Measurements from ENCODE around the gene ZBTB16. TPM values are rescaled to one million over a fixed set of nuclear protein-coding genes. Genes with fewer than 3 reads are reported as not detected.
A peak's percentile ranks its signal among the peaks of the same experiment; 100 is the strongest.

ZBTB16 gene
- total and polyA plus RNA-seq, 4 donors, result 21.4 to 224 (median 102) TPM

GRCh38 chr11:114138411-114138810 lies 78.9 kb downstream of the ZBTB16 start:
- Histone ChIP-seq H3K9ac (ENCODE audit: insufficient read depth in 1 of 2, low read length in 2 of 2) (no peak overlapping the region), H3K9me3 (ENCODE audit: control insufficient read depth in 4 of 4, insufficient read depth in 3 of 4, low read length in 3 of 4) (no peaks in the 10 kb centered on the region), H3K27me3 (ENCODE audit: control insufficient read depth in 3 of 3, insufficient read depth in 3 of 3, low read length in 2 of 3) (no peaks in the 10 kb centered on the region), H3K4me3 (no peak overlapping the region), H3K4me1 (ENCODE audit: control insufficient read depth in 5 of 5, insufficient read depth in 5 of 5, low read length in 5 of 5) (peaks cover 0 to 84% (median 17%) of the 10 kb centered on the region in 5 donors), H3K36me3 (ENCODE audit: control insufficient read depth in 4 of 4, insufficient read depth in 4 of 4, low read length in 4 of 4) (peaks cover 0 to 6% (median 0%) of the 10 kb centered on the region in 4 donors), H3K27ac (ENCODE audit: low read depth in 1 of 2, low read length in 1 of 2) (no peak overlapping the region)
- no peak for TF ChIP-seq CTCF (IDR thresholded peaks at IDR 0.05; ENCODE audit: control extremely low read depth, extremely low read depth)
- no peak for ATAC-seq (ENCODE audit: insufficient read depth, low FRiP score)
- 91 to 94% methylated on average over 4 of the region's 4 CpGs for WGBS, 2 donors
- DNase-seq, result no peak

GRCh38 chr11:114140826-114141225 lies 81.3 kb downstream of the ZBTB16 start:
- Histone ChIP-seq H3K9ac (ENCODE audit: insufficient read depth in 1 of 2, low read length in 2 of 2) (no peak overlapping the region), H3K4me3 (no peak overlapping the region), H3K27ac (ENCODE audit: low read depth in 1 of 2, low read length in 1 of 2) (no peak overlapping the region), H3K9me3 (ENCODE audit: control insufficient read depth in 4 of 4, insufficient read depth in 3 of 4, low read length in 3 of 4) (no peaks in the 10 kb centered on the region), H3K4me1 (ENCODE audit: control insufficient read depth in 5 of 5, insufficient read depth in 5 of 5, low read length in 5 of 5) (peaks cover 0 to 73% (median 26%) of the 10 kb centered on the region in 5 donors), H3K27me3 (ENCODE audit: control insufficient read depth in 3 of 3, insufficient read depth in 3 of 3, low read length in 2 of 3) (no peaks in the 10 kb centered on the region), H3K36me3 (ENCODE audit: control insufficient read depth in 4 of 4, insufficient read depth in 4 of 4, low read length in 4 of 4) (peaks cover 0 to 8% (median 0%) of the 10 kb centered on the region in 4 donors)
- WGBS, 2 donors, result 83 to 96% methylated on average over 13 of the region's 13 CpGs
- no peak for DNase-seq
- no peak for TF ChIP-seq CTCF (IDR thresholded peaks at IDR 0.05; ENCODE audit: control extremely low read depth, extremely low read depth)
- ATAC-seq (ENCODE audit: insufficient read depth, low FRiP score), result no peak

- no peak for TF ChIP-seq CTCF (IDR thresholded peaks at IDR 0.05; ENCODE audit: control extremely low read depth, extremely low read depth)
- Histone ChIP-seq H3K4me1 (ENCODE audit: control insufficient read depth in 5 of 5, insufficient read depth in 5 of 5, low read length in 5 of 5) (peaks cover 0 to 68% (median 26%) of the 10 kb centered on the region in 5 donors), H3K4me3 (no peak overlapping the region), H3K9ac (ENCODE audit: insufficient read depth in 1 of 2, low read length in 2 of 2) (no peak overlapping the region), H3K27me3 (ENCODE audit: control insufficient read depth in 3 of 3, insufficient read depth in 3 of 3, low read length in 2 of 3) (no peaks in the 10 kb centered on the region), H3K36me3 (ENCODE audit: control insufficient read depth in 4 of 4, insufficient read depth in 4 of 4, low read length in 4 of 4) (peaks cover 0 to 8% (median 0%) of the 10 kb centered on the region in 4 donors), H3K9me3 (ENCODE audit: control insufficient read depth in 4 of 4, insufficient read depth in 3 of 4, low read length in 3 of 4) (no peaks in the 10 kb centered on the region), H3K27ac (ENCODE audit: low read depth in 1 of 2, low read length in 1 of 2) (peak overlapping the region in 1 of 2 donors; percentile 3)
- 76 to 78% methylated on average over 10 of the region's 10 CpGs for WGBS, 2 donors
- ATAC-seq (ENCODE audit: insufficient read depth, low FRiP score) (no peak), DNase-seq (no peak)
Observed at GRCh38 chr11:114141863-114142580, 82.5 kb downstream of the ZBTB16 start.
